Fibroblast of lung (primary cell): ENCODE data around the gene SP5. TPM values are rescaled to one million over a fixed set of nuclear protein-coding genes. Genes with fewer than 3 reads are reported as not detected.

ENCODE experiments used
- DNase-seq, 2 donors: peaks; one replicate each; pipeline versions ENCODE4 v3.0.0 to v3.0.0-alpha.2; 2010; ENCODE audit warnings: low read depth in 2 of 2
- H2AFZ ChIP-seq: 2 replicates; pipeline ENCODE4 v1.5.1; 2012; ENCODE audit warnings: low read length, control low read depth, inconsistent platforms
- H3K27ac ChIP-seq: 2 replicates; pipeline ENCODE4 v1.5.1; 2011; ENCODE audit warnings: low read length, control low read depth; ENCODE audit not compliant: insufficient read depth
- H3K27me3 ChIP-seq: 2 replicates; pipeline ENCODE4 v1.5.1; 2011; ENCODE audit warnings: mild to moderate bottlenecking, low read length; ENCODE audit not compliant: control insufficient read depth, insufficient read depth
- H3K36me3 ChIP-seq: 2 replicates; pipeline ENCODE4 v1.5.1; 2011; ENCODE audit warnings: low read length; ENCODE audit not compliant: control insufficient read depth, insufficient read depth
- H3K4me1 ChIP-seq: 2 replicates; pipeline ENCODE4 v1.5.1; 2011; ENCODE audit warnings: low read length; ENCODE audit not compliant: control insufficient read depth, insufficient read depth; ENCODE audit errors: extremely low read depth
- H3K4me2 ChIP-seq: 2 replicates; pipeline ENCODE4 v1.5.1; 2011; ENCODE audit warnings: low read length, control low read depth; ENCODE audit not compliant: insufficient read depth; ENCODE audit errors: extremely low read depth
- H3K4me3 ChIP-seq, 4 experiments: fragments of 200-600 bp in 1 of 4; sonication (generic) in 1 of 4; replicated peaks in 1 of 4; 2 replicates each; pipeline ENCODE4 v1.5.1; 2011 to 2016; ENCODE audit warnings: low read length in 4 of 4, low read depth in 3 of 4, mild to moderate bottlenecking in 3 of 4, control low read depth in 2 of 4, inconsistent platforms in 1 of 4, mixed read lengths in 1 of 4; ENCODE audit not compliant: insufficient read depth in 1 of 4; ENCODE audit errors: control extremely low read depth in 1 of 4
- H3K79me2 ChIP-seq: 2 replicates; pipeline ENCODE4 v1.5.1; 2012; ENCODE audit warnings: mild to moderate bottlenecking, low read length, inconsistent platforms; ENCODE audit not compliant: control insufficient read depth, insufficient read depth
- H3K9ac ChIP-seq: 2 replicates; pipeline ENCODE4 v1.5.1; 2011; ENCODE audit warnings: mild to moderate bottlenecking, low read length, control low read depth; ENCODE audit not compliant: insufficient read depth
- H3K9me3 ChIP-seq: 2 replicates; pipeline ENCODE4 v1.5.1; 2012; ENCODE audit warnings: low read depth, low read length; ENCODE audit not compliant: control insufficient read depth, insufficient read depth
- H4K20me1 ChIP-seq: 2 replicates; pipeline ENCODE4 v1.5.1; 2011; ENCODE audit warnings: low read length; ENCODE audit not compliant: control insufficient read depth, insufficient read depth; ENCODE audit errors: extremely low read depth
- EZH2 ChIP-seq: IDR thresholded peaks from 2 replicates; pipeline ENCODE4 v1.5.1; 2012; ENCODE audit warnings: low read length, control low read depth, mild to moderate bottlenecking; ENCODE audit errors: missing control alignments
- polyA minus RNA-seq: library from RNA; depleted of rRNA, polyadenylated mRNA; stranded (reverse); fragments of >200 nt; gene quantifications from 2 replicates; pipeline ENCODE4 v1.2.3, GENCODE V29; 2011; ENCODE audit warnings: low replicate concordance
- polyA plus RNA-seq, 2 donors: library from polyadenylated mRNA; depleted of rRNA in 1 of 2; stranded (reverse) in 1 of 2; unstranded in 1 of 2; fragments of >200 nt; gene quantifications; 2 replicates each; pipeline ENCODE4 v1.2.1, GENCODE V29; 2011 to 2012; ENCODE audit warnings: missing spikeins in 1 of 2
- total RNA-seq: library from RNA; depleted of rRNA; stranded (reverse); fragments of >200 nt; gene quantifications from 2 replicates; pipeline ENCODE4 v1.2.1, GENCODE V29; 2014
- TF ChIP-seq, protein P1 (sequence below), 2 donors: IDR thresholded peaks in 1 of 2; conservative IDR thresholded peaks in 1 of 2; 1 replicate in 1 of 2; 2 replicates in 1 of 2; pipeline ENCODE4 v1.5.1; 2011 to 2012; ENCODE audit warnings: low read length in 2 of 2, control low read depth in 1 of 2, inconsistent platforms in 1 of 2, low read depth in 1 of 2, mild to moderate bottlenecking in 1 of 2

The SP5 gene
- total RNA-seq (under 0.01 TPM in 1 of 2 replicates, not detected in the other), polyA plus RNA-seq (not detected in 2 replicates), polyA minus RNA-seq (not detected in 2 replicates)
- polyA plus RNA-seq (2012), result not detected in 2 replicates

DNA sequence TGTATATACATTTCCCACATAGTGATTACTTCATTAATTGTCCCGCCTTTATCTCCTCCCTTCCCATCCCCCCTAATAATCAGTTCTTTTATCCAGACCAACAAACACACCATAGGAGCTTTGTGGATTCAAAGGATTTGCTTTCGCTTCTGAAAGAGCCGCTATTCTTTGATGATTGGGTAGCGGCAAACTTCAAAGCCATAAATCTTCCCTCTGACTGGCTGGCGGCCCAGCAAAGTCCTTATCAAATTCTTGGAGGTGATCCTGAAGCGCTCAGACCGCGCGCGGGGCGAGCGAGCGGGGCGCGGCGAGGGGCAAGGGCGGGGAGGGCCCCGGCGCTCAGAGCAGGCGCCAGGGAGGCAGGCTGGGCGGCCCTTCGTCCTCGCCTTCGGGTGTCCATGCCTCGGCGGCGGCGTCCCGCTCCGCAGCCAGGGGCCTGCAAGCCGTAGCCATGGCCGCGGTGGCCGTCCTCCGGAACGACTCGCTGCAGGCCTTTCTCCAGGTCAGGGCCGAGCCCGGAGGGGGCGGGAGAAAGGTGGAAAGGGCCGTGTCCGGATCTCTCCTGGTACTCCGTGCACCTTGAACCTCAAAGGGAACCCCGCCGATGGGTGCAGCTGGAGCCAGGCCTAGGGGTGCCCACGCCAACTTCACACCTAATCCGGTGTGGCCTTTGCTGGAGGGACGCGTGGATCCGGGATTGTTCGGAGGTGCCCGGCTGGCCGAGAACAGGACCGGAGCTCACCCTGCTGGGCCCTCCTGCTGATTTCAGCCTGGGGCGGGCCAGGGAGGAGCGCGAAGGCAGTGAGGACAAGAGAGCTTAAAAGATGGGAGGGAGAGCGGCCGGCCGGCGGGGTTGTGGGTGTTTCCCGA is at the start of gene SP5:
SP5 (plus strand) TSS at position 276 of the 870 bp plus-strand sequence; CDS start at position 452, 176 bp downstream.
- DNase-seq, result peak; percentile 44 to 57
- Histone ChIP-seq H3K9me3 (no peaks in the 10 kb centered on the region), H2AFZ (peak within 1 kb of the TSS; percentile 35), H3K36me3 (no peaks in the 10 kb centered on the region), H3K27ac (no peak within 1 kb of the TSS), H3K4me2 (peak within 1 kb of the TSS; percentile 75), H3K27me3 (peaks cover 66% of the 10 kb centered on the region), H3K9ac (no peak within 1 kb of the TSS), H3K79me2 (no peaks in the 10 kb centered on the region), H4K20me1 (no peaks in the 10 kb centered on the region), H3K4me1 (peaks cover 2% of the 10 kb centered on the region), H3K4me3 (peak within 1 kb of the TSS; percentile 46 to 60 (median 54))
- TF ChIP-seq, protein P1, sequence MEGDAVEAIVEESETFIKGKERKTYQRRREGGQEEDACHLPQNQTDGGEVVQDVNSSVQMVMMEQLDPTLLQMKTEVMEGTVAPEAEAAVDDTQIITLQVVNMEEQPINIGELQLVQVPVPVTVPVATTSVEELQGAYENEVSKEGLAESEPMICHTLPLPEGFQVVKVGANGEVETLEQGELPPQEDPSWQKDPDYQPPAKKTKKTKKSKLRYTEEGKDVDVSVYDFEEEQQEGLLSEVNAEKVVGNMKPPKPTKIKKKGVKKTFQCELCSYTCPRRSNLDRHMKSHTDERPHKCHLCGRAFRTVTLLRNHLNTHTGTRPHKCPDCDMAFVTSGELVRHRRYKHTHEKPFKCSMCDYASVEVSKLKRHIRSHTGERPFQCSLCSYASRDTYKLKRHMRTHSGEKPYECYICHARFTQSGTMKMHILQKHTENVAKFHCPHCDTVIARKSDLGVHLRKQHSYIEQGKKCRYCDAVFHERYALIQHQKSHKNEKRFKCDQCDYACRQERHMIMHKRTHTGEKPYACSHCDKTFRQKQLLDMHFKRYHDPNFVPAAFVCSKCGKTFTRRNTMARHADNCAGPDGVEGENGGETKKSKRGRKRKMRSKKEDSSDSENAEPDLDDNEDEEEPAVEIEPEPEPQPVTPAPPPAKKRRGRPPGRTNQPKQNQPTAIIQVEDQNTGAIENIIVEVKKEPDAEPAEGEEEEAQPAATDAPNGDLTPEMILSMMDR (conservative IDR thresholded peaks at IDR 0.05 in 1 of 2, IDR thresholded peaks at IDR 0.05 in 1 of 2; ENCODE audit: low read depth in 1 of 2, low read length in 2 of 2), result no peak
- TF ChIP-seq EZH2, result peak; percentile 84

DNA sequence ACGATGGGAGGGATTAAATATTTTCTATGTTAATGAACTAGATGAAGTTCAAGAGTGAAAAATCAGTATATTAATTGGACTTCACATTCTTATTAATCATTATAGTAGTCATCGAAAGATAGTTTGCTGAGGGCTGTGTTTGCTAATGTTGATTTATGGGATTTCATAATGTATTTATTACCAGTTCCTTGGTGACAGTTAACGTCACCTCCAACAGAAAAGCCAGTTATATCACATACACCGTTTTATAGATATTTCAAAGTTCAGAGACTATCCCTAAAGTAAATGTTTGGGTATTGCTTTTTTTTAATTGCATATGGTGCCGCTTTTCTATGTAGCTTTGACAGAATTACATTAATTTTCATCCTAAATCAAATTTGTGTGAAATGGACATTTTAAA is 49.4 kb upstream of the SP5 start:
- H3K4me2 ChIP-seq, result no peak overlapping the region
- H3K9me3 ChIP-seq, result no peaks in the 10 kb centered on the region
- H2AFZ ChIP-seq, result no peak overlapping the region
- H3K79me2 ChIP-seq, result no peaks in the 10 kb centered on the region
- H3K9ac ChIP-seq, result no peak overlapping the region
- H3K4me3 ChIP-seq, result no peak overlapping the region
- H3K27ac ChIP-seq, result no peak overlapping the region
- H4K20me1 ChIP-seq, result no peaks in the 10 kb centered on the region
- H3K27me3 ChIP-seq, result no peaks in the 10 kb centered on the region
- TF ChIP-seq, protein P1 (conservative IDR thresholded peaks at IDR 0.05 in 1 of 2, IDR thresholded peaks at IDR 0.05 in 1 of 2; ENCODE audit: low read depth in 1 of 2, low read length in 2 of 2), result no peak
- no peak for TF ChIP-seq EZH2
- H3K4me1 ChIP-seq, result no peaks in the 10 kb centered on the region
- DNase-seq, result no peak
- H3K36me3 ChIP-seq, result no peaks in the 10 kb centered on the region

DNA sequence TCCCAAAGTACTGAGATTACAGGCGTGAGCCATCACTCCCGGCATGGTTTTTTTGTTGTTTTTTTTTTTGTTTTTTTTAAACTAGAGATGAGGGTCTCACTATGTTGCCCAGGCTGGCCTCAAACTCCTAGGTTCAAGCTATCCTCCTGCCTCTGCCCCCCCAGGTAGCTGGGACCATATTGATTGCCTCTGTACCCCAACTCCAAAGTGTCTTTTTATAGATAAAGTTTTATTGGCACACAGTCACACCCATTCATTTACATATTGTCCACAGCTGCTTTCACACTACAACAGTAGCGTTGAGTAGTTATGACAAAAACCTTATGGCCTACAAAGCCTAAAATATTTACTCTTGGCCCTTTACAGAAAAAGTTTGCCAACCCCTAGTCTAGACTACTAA is 45.2 kb upstream of the SP5 start:
- Histone ChIP-seq H2AFZ (no peak overlapping the region), H3K27me3 (no peaks in the 10 kb centered on the region), H3K4me1 (no peaks in the 10 kb centered on the region), H3K4me2 (no peak overlapping the region), H4K20me1 (no peaks in the 10 kb centered on the region), H3K36me3 (no peaks in the 10 kb centered on the region), H3K27ac (no peak overlapping the region), H3K9me3 (no peaks in the 10 kb centered on the region), H3K4me3 (no peak overlapping the region), H3K9ac (no peak overlapping the region), H3K79me2 (no peaks in the 10 kb centered on the region)
- DNase-seq, result no peak
- TF ChIP-seq, protein P1 (conservative IDR thresholded peaks at IDR 0.05 in 1 of 2, IDR thresholded peaks at IDR 0.05 in 1 of 2; ENCODE audit: low read depth in 1 of 2, low read length in 2 of 2), result no peak
- no peak for TF ChIP-seq EZH2
